ENCODE results near the gene PPFIBP1. TPM values are rescaled to one million over a fixed set of nuclear protein-coding genes. Genes with fewer than 3 reads are reported as not detected.

The PPFIBP1 gene
- total RNA-seq, 2 donors from 2014 or later = 40.1 to 44.7 TPM

DNA sequence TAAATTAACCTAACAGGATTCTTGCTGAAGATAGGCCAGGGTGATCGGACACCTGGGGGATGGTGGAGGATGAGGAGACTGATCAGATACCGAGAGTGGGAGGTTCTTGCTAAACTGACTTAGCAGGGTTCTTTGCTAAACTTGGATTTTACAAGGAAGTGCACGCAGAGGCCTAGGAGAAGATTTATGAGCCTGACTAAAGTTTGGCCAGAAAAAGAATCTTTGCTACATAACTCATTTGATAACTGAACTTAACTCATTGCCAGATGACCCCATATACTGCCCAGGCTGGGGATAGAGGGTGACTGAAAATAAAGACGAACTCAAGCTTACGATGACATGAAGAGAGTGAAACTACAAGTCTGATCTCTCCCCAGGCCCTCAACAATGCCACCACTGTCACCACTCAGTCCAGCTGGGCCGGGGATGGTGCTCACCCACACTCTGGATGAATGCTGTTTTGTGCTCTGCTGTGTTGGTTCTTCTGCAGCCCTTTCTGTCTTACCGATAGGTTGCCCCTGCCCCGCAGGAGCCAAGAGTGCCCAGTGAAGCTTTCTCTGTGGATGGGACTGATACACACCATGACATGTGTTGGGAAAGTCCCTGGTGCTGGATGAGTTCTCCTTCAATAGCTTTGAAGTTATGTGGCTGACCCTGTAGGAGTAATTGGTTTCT, 29.0 kb downstream of the PPFIBP1 start:
- H3K9me3 ChIP-seq = no peaks in the 10 kb centered on the region
- no peak overlapping the region for H3K4me3 ChIP-seq
- intact Hi-C loops (cut with DNase I) = no loop called here
- TF ChIP-seq, protein P1, sequence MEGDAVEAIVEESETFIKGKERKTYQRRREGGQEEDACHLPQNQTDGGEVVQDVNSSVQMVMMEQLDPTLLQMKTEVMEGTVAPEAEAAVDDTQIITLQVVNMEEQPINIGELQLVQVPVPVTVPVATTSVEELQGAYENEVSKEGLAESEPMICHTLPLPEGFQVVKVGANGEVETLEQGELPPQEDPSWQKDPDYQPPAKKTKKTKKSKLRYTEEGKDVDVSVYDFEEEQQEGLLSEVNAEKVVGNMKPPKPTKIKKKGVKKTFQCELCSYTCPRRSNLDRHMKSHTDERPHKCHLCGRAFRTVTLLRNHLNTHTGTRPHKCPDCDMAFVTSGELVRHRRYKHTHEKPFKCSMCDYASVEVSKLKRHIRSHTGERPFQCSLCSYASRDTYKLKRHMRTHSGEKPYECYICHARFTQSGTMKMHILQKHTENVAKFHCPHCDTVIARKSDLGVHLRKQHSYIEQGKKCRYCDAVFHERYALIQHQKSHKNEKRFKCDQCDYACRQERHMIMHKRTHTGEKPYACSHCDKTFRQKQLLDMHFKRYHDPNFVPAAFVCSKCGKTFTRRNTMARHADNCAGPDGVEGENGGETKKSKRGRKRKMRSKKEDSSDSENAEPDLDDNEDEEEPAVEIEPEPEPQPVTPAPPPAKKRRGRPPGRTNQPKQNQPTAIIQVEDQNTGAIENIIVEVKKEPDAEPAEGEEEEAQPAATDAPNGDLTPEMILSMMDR (IDR thresholded peaks at IDR 0.05) = no peak
- H3K36me3 ChIP-seq = no peaks in the 10 kb centered on the region
- peaks cover 5% of the 10 kb centered on the region for H3K4me1 ChIP-seq
- no peak for DNase-seq
- H3K27ac ChIP-seq = no peak overlapping the region
- no peak overlapping the region for H3K9ac ChIP-seq (ENCODE audit: low read depth in 2 of 2, low read length in 2 of 2)
- H3K27me3 ChIP-seq = no peaks in the 10 kb centered on the region

DNA sequence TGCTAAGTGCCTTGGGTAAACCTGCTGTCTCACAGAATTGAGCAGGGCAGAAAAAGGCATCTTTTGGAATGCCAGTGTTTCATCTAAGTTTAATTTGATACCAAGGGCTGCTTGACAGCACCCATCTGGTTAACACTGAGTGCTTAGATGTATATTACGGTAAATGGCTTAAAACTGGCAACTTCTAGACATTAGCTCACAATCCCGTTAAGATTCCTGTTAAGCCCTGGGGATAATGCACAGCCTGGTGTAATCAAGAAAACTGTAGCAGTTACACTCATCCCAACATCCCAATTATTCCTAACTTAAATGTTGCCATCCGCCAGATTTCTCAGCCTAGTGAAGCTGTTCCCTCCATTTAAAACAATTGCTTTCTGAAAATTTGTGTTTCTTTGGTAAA, 29.9 kb downstream of the PPFIBP1 start:
- peak overlapping the region; percentile 32 for H3K27ac ChIP-seq
- TF ChIP-seq, protein P1 (IDR thresholded peaks at IDR 0.05) = no peak

DNA sequence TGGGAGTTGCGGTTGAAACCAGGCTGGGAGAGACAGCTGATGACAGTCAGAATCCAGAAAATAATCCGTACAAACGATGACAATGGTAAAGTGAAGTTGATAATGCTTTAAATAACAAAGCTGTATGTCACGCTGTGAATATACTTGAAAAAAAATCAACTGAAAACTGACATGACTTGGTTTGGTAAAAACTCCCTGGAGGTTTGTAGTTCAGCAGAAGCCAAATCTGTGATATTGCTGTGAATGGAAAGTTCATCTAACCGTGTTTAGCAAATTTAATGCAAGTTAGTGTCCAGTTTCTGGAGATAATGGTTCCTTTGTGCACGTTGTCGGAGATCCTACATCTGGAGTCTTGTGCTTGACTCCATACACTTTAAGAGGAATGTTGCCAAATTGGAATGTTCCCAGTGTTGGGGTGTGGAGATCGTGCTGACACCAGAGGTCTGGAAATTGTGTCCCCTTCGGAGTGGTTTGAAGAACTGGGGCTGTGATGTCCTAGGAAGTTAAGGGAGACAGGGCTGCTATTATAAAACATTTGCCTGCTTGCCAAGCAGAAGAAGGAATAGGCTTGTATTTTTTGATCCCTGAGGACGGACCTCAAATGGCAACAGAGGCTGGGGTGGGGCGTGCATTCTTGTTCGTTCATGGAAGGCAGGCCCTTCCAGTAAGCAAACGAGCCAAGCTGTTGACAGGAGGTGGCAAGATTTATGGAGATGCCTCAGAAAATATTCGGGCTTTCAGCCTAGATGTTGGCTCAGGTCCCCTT, 30.6 kb downstream of the PPFIBP1 start:
- H3K27ac ChIP-seq = peak overlapping the region; percentile 32
- no peak overlapping the region for H3K4me3 ChIP-seq
- H3K9ac ChIP-seq (ENCODE audit: low read depth in 2 of 2, low read length in 2 of 2) = no peak overlapping the region
- TF ChIP-seq, protein P1 (IDR thresholded peaks at IDR 0.05) = no peak
- no peaks in the 10 kb centered on the region for H3K27me3 ChIP-seq
- H3K9me3 ChIP-seq = no peaks in the 10 kb centered on the region
- H3K36me3 ChIP-seq = no peaks in the 10 kb centered on the region
- DNase-seq = no peak
- intact Hi-C loops (cut with DNase I) = no loop called here
- H3K4me1 ChIP-seq = peaks cover 5% of the 10 kb centered on the region

More for the DNA sequence above, 29.9 kb downstream of the PPFIBP1 start:
- Histone ChIP-seq H3K9me3 (no peaks in the 10 kb centered on the region), H3K27me3 (no peaks in the 10 kb centered on the region), H3K36me3 (no peaks in the 10 kb centered on the region), H3K4me1 (peaks cover 5% of the 10 kb centered on the region), H3K9ac (ENCODE audit: low read depth in 2 of 2, low read length in 2 of 2) (no peak overlapping the region), H3K4me3 (no peak overlapping the region)
- DNase-seq = no peak
- intact Hi-C loops (cut with DNase I) = no loop called here

DNA sequence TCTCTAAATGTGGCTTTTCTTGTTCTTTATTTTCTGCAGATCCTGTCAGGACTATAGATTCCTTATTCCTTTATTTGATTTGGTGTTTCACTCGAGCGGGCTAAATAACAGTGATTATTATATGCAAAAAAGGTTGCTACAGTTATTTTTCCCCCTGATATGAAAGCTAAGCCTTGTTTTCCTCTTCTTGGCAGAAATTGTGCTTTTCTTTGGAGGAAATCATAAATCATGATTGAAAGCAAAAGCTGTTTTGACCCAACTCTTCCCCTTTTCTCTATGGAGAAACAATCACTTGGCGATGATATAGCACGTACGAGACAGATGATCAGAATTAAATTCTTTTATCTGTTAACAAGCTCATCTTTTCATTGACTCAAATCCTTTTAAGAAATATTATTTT, 31.4 kb downstream of the PPFIBP1 start:
- no peak overlapping the region for H3K4me3 ChIP-seq
- intact Hi-C loops (cut with DNase I) = no loop called here
- no peaks in the 10 kb centered on the region for H3K36me3 ChIP-seq
- TF ChIP-seq, protein P1 (IDR thresholded peaks at IDR 0.05) = no peak
- H3K27me3 ChIP-seq = no peaks in the 10 kb centered on the region
- no peaks in the 10 kb centered on the region for H3K4me1 ChIP-seq
- no peaks in the 10 kb centered on the region for H3K9me3 ChIP-seq
- peak overlapping the region; percentile 32 for H3K27ac ChIP-seq
- DNase-seq = no peak
- H3K9ac ChIP-seq (ENCODE audit: low read depth in 2 of 2, low read length in 2 of 2) = no peak overlapping the region

DNA sequence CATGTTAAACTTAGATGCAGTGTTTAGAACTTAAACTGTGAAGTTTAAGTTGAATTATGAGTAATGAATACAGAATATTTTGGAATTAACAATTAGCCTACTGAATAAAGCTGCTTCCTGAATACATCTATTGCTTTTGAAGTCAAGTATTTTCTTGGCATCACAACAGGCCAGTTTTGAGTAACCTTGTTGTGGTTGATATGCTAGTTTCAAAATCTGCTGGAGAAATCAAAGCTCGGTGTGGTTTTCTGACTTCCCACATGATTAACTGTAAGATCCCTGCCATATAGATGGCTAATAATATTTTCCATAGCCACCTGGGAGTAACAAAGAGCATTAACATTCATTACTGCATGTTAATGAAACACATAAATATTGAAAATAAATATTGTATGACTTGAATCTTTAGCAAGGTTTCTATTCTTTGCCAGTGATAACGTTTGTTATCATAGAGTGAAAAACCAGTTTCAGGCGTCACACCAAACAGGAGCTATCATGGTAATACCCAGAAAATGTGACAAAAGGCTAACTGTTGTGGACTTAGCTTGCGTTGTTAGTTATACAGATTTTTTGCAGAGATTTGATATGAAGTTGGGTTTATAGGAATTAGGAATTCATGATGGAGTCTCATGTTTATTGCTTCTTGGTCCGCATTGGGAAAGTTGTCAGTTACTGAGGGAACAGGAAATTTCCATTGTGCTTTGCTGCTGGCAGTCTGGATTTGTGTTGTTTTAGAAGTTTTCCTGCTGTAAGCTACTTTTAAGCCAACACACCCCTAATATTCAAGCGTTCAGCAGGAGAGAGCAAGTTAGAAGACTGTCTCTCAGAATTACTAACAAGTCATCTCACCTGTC, 32.1 kb downstream of the PPFIBP1 start:
- Histone ChIP-seq H3K4me1 (no peaks in the 10 kb centered on the region), H3K4me3 (no peak overlapping the region), H3K36me3 (no peaks in the 10 kb centered on the region), H3K9ac (ENCODE audit: low read depth in 2 of 2, low read length in 2 of 2) (no peak overlapping the region), H3K27me3 (no peaks in the 10 kb centered on the region), H3K9me3 (no peaks in the 10 kb centered on the region), H3K27ac (peak overlapping the region; percentile 32)
- TF ChIP-seq, protein P1 (IDR thresholded peaks at IDR 0.05) = no peak
- no peak for DNase-seq
- intact Hi-C loops (cut with DNase I) = no loop called here

All from colonic mucosa (tissue), 4 donors.